GM12892 (cell line): ENCODE data around the gene UBASH3A.

ENCODE experiments used
- POLR2A ChIP-seq: IDR thresholded peaks from 2 replicates; pipeline ENCODE4 v1.6.1; 2011; ENCODE audit warnings: low read depth, low read length, control low read depth
- POLR2AphosphoS5 ChIP-seq: IDR thresholded peaks from 2 replicates; pipeline ENCODE4 v1.6.1; 2011; ENCODE audit warnings: low read depth, low read length, control low read depth
- TAF1 ChIP-seq: IDR thresholded peaks from 2 replicates; pipeline ENCODE4 v1.6.1; 2011; ENCODE audit warnings: low read depth, mild to moderate bottlenecking, control low read depth, low read length, borderline replicate concordance

DNA sequence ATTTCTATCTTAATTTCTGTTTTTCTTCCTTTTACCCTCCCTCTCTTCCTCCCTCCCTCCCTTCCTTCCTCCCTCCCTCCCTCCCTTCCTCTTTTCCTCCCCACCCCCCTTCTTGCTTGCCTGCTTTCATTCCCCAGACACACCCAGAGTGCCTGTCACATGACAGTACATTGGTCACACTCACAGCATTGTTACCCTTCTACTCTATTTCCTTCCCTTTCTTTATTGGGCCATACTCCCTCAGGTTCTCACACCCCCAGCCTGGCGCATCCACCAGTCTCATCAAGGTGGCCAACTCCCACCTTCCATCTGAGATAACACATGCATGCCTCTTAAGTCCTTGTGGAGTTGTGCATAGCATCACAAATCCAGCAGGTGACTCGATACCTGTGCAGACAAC is 18.7 kb upstream of the UBASH3A start:
- TF ChIP-seq POLR2AphosphoS5 (no peak), TAF1 (no peak), POLR2A (no peak)
